Measurements from ENCODE around the gene CREB5. TPM values are rescaled to one million over a fixed set of nuclear protein-coding genes. Genes with fewer than 3 reads are reported as not detected.

CREB5 gene
- total RNA-seq, 2 donors from 2014 or later, result 0.72 TPM; not detected in 1

DNA sequence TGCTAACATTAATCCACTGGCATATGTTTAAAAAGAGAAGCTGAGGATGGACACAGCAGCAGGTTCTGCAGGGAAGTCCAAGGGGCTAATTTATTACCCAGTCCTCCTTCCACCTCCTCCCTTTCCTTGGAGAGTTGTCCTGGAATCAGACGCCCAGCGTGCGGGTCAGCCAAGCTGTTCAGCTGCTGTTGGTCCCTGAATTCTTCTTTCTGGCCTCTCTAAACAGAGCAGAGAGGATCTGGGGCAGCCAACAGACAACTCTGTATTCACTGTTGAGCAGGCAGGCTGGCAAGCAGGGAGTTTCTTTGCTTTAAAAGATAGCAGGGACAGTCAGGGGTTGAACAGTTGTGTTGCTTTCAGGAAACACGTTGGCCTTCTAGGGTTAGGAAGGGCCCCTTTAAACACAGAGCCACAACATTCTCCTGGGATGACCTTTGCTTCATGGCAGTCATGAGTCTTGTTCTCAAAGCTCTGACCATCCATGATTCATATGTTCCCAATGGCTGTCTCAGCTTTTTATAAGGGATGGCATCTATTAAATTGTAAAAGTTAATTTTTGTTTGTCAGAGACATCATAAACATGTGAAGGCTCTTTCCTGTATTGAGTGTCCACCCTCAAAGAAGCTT, 217.0 kb downstream of the CREB5 start:
- DNase-seq (ENCODE audit: low spot score in 2 of 2) (no peak), ATAC-seq (no peak)
- Mint-ChIP-seq H3K9me3 (no peaks in the 10 kb centered on the region), H3K27ac (no peak overlapping the region), H3K36me3 (no peaks in the 10 kb centered on the region)

DNA sequence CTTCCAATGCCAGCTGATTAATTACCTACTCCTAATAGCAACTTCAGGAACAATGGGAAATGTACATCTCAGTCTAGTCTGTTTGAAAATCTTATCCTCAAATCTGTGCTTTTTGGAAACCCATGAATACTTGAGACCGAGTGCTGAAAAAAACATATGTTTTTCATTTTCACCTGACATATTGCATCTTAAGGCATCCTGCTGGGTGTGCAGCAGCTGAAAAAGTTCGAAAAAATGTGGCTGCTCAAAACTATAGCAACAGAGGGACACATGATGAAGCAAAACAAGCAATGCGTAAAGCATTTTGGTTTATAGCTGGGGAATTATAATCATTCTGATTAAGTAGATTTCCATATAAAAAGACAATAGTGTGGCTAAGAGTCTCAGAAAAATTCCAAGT, 218.0 kb downstream of the CREB5 start:
- H3K27ac Mint-ChIP-seq, result no peak overlapping the region
- ATAC-seq, result no peak
- DNase-seq (ENCODE audit: low spot score in 2 of 2), result no peak
- H3K9me3 Mint-ChIP-seq, result no peaks in the 10 kb centered on the region
- H3K36me3 Mint-ChIP-seq, result no peaks in the 10 kb centered on the region

DNA sequence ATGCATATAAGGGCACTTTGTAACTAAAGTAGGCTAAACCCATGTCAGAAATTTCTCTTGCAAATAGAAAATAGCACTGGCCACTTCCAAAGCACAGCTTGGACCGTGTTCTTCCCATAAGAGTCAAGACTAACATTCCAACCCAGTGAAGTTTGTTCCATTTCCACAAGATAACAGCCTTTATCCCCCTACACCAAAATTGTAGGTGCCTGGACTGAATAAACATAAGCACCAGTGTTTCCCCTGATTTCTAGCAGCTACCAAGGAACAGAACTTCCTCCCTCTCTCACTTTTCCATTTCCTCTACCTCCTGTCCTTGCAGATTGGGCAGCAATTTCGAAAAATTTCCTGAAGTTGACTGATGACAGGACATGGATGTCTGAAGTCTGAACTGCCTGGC, 219.7 kb downstream of the CREB5 start:
- ATAC-seq (no peak), DNase-seq (ENCODE audit: low spot score in 2 of 2) (no peak)
- no peaks in the 10 kb centered on the region for H3K9me3 Mint-ChIP-seq
- H3K27ac Mint-ChIP-seq, result no peak overlapping the region
- no peaks in the 10 kb centered on the region for H3K36me3 Mint-ChIP-seq

DNA sequence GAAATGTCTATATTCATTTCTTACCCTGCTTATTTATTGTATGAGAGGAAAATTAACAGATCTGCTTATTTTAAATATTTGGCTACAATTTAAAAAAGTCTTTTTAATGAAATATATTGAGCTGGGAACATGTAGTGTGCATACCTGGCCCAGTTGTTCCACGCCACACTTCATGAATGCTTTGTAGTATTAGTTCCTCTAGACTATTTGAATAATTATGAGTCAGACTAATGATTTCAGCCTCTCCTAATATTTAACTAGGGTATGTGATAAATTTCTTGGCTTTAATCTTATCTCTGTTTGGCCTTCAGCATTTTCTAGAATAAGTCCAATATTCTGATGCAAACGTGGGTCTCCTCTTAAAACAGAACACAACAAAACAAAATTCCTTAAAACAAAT, 226.6 kb downstream of the CREB5 start:
- no peaks in the 10 kb centered on the region for H3K36me3 Mint-ChIP-seq
- DNase-seq (ENCODE audit: low spot score in 2 of 2) (no peak), ATAC-seq (no peak)
- no peaks in the 10 kb centered on the region for H3K9me3 Mint-ChIP-seq
- H3K27ac Mint-ChIP-seq, result no peak overlapping the region

DNA sequence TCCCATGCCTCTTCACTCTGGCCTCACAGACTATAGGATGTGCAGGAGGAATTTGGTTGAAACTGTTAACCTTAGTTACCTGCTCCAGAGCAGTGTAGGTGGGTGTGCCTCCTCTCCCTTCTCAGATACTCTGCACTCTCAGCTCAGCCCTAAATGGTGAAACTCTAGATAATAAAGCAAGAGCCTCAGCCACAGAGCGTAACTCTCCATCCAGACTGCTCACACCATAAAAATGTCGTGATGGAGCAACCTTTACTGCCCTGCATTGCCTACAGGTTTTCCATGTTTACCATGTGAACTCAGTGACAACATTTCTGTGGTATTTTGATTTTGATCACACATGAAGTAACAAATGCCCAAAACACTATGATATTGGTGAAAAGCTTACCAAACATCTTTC, 227.7 kb downstream of the CREB5 start:
- Mint-ChIP-seq H3K9me3 (no peaks in the 10 kb centered on the region), H3K36me3 (no peaks in the 10 kb centered on the region), H3K27ac (no peak overlapping the region)
- no peak for DNase-seq (ENCODE audit: low spot score in 2 of 2)
- ATAC-seq, result no peak

DNA sequence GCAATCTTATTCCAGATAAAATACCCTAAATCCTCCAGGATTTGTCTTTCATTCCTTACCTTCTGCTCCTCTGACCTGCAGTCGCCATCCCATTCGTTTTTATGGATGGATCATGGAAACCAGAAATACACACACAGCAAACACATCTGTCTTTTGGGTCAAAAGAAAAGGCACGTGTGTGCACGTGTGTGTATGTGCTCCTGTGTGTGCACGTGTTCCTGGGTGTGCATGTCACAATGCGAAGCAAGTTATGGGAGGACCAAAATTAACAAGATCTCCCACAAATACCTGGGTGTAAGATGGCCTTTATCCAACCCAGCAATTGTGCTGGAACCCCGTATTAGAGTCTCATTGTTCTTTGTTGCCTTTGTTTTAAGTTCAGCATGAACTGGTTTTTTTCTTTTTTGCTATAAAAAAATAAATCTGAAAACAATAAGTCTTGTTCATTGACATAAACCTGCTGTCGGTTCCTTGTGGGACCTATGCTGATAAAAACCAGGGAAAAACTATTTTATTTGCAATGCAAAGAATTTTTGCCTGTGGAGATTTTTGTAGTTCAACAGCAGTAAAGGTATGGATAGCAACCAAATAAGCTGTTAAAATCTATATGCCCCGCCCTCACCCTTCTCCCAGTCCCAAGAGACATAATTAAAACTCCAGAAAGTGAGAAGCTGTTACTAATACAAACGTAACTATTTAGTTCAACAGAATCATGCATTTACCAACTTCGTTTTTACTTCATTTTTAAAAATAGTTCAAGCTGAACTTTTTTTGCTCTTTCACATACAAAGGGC, 229.6 kb downstream of the CREB5 start:
- H3K27ac Mint-ChIP-seq, result no peak overlapping the region
- DNase-seq (ENCODE audit: low spot score in 2 of 2) (no peak), ATAC-seq (no peak)
- H3K9me3 Mint-ChIP-seq, result no peaks in the 10 kb centered on the region
- no peaks in the 10 kb centered on the region for H3K36me3 Mint-ChIP-seq

DNA sequence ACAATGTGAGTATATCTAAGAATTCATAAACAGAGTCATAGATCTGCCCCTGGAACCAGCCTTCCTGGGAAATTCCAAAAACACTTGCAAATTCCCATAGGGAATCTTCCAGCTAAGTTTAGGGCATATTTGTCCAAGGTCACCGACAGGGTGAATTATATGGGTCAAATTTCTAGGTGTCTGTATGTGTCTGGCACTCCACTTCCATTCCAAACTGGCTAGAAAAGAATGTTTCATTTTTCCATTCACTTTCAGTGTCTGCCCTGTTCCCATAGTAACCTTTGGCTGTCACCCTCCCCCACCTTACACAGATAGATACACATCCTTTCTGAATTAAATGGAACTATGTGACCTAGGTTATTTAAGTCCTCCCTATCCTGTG, 230.9 kb downstream of the CREB5 start:
- no peak overlapping the region for H3K27ac Mint-ChIP-seq
- no peak for ATAC-seq

DNA sequence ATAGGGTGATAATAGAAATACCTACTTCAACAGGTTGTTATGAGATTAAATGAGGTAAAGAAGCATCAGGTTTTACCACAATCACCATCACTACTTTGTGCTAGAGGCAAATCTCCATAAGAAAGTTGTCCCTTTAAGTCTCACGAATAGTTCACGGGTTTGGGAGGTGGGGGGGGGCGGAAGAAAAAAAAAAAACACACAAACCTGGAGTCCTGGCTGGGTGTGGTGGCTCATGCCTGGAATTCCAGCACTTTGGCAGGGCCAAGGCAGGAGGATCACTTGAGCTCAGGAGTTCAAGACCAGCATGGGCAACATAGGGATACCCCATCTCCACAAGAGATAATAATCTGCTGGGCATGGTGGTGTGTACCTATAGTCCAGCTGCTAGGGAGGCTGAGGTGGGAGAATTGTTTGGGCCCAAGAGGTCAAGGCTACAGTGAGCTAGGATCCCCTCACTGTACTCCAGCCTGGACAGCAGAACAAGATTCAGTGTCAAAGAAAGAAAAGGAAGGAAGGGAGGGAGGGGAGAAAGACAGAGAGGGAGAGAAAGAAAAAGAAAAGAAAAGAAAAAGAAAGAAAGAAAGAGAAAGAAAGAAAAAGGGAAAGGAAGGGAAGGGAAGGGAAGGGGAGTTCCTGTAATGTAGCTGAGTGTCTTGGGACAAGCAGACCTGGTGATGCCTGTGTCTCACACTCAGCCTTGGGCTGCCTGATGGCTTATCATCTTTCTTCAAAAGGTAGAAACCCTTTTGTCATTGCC, 231.4 kb downstream of the CREB5 start:
- no peak for ATAC-seq
- Mint-ChIP-seq H3K27ac (no peak overlapping the region), H3K36me3 (no peaks in the 10 kb centered on the region), H3K9me3 (no peaks in the 10 kb centered on the region)
- no peak for DNase-seq (ENCODE audit: low spot score in 2 of 2)

More for the DNA sequence above, 230.9 kb downstream of the CREB5 start:
- Mint-ChIP-seq H3K9me3 (no peaks in the 10 kb centered on the region), H3K36me3 (no peaks in the 10 kb centered on the region)
- DNase-seq (ENCODE audit: low spot score in 2 of 2), result no peak

DNA sequence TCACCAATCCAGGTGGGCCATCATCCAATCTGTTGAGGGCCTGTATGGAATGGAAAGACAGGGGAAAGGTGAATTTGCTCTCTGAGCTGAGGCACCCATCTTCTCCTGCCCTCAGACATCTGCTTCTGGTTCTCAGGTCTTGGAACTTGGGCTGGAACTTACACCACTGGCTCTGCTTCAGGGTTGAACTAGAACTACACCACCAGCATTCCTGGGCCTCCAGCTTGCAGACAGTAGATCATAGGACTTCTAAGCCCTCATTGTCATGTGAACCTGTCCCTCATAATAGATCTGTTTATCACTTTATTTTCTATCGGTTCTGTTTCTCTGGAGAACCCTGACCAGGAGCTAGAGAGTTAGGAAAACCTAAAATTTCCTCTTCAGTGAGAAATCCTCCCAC, 233.5 kb downstream of the CREB5 start:
- Mint-ChIP-seq H3K27ac (no peak overlapping the region), H3K36me3 (no peaks in the 10 kb centered on the region), H3K9me3 (no peaks in the 10 kb centered on the region)
- DNase-seq (ENCODE audit: low spot score in 2 of 2) (no peak), ATAC-seq (no peak)

DNA sequence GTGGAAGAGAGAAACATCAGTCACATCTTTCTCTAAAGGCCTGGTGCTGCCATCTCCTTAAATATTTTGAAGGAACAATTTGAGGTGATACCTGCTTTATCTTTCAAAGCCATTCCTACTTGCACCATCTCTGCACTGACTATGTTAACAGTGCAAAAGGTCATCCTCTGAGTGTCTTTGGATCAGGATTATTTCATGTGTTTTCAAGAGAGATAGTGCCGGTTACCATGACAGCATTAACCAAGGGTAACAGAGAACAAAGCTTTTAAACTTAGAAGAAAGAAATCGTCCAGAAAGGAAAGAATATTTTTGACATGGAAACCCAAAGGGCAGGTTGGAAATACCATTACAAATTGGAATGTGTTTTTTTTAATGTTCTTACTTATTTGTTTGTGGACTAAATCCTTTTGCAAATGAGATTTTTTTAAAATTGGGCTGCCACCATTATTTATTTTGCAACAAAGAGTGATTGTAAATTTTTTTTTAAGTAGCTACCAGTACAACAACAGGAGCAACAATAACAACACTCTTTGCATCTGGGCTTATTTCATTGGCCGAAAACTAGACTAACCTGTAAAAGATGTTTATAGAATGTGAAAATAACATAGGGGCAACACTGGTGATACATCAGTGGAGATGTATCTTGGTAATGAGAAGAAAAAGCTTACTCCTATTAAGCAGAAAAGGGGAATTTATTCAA, 234.2 kb downstream of the CREB5 start:
- no peaks in the 10 kb centered on the region for H3K36me3 Mint-ChIP-seq
- H3K9me3 Mint-ChIP-seq, result no peaks in the 10 kb centered on the region
- no peak for DNase-seq (ENCODE audit: low spot score in 2 of 2)
- no peak overlapping the region for H3K27ac Mint-ChIP-seq
- no peak for ATAC-seq

DNA sequence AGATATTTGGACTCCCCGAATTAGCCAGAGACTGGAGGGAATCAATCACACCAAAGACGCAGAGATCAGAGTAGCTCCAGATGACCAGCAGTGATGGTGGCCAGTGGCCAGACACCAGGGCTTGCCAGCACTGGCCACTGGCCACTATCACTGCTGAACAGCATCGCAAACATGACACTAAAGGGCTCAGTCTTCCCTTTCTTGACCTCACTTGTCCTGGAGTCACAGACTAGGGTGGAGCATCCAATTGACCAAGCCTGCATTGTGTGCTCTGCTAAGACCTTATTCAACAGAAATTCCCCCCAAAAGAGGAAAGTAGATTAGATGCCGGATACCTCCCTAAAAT, 234.7 kb downstream of the CREB5 start:
- H3K9me3 Mint-ChIP-seq, result no peaks in the 10 kb centered on the region
- no peaks in the 10 kb centered on the region for H3K36me3 Mint-ChIP-seq
- H3K27ac Mint-ChIP-seq, result no peak overlapping the region
- no peak for DNase-seq (ENCODE audit: low spot score in 2 of 2)
- ATAC-seq, result no peak

DNA sequence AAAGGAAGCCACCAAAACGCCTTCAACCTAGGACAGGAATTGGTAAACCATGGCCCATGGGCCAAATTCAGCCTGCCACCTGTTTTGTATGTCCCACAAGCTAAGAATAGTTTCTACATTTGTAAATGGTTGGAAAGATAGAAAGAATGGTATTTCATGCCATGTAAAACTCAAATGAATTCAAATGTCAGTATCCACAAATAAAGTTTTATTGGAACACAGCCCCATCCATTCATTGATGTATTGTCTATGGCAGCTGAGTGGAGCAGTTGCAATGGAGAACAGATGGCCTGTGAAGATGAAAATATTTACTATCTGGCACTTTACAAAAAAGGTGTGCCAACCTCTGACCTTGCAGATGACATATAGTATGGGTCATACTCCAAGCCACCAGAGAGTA, 236.9 kb downstream of the CREB5 start:
- DNase-seq (ENCODE audit: low spot score in 2 of 2), result no peak
- ATAC-seq, result no peak
- H3K27ac Mint-ChIP-seq, result no peak overlapping the region
- H3K36me3 Mint-ChIP-seq, result no peaks in the 10 kb centered on the region
- H3K9me3 Mint-ChIP-seq, result no peaks in the 10 kb centered on the region

DNA sequence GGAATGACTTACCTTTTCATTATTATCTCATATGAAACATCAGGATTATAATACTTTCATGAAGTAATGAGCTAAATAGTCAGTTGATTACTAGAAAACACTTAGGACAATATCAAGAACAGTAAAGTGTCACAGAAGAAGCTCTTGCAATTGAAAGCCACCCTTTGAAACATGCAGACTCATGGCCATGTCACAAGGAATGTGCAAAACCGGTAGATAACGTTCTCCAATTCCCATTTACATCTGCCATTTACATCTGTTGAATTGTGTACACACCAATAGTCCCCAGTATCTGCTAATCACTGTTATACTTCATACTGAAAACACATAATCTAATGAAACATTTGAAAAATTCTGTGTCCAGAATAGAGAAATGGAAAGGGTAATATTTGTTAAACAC, 237.5 kb downstream of the CREB5 start:
- H3K36me3 Mint-ChIP-seq, result no peaks in the 10 kb centered on the region
- no peak for DNase-seq (ENCODE audit: low spot score in 2 of 2)
- H3K9me3 Mint-ChIP-seq, result no peaks in the 10 kb centered on the region
- ATAC-seq, result no peak
- no peak overlapping the region for H3K27ac Mint-ChIP-seq

DNA sequence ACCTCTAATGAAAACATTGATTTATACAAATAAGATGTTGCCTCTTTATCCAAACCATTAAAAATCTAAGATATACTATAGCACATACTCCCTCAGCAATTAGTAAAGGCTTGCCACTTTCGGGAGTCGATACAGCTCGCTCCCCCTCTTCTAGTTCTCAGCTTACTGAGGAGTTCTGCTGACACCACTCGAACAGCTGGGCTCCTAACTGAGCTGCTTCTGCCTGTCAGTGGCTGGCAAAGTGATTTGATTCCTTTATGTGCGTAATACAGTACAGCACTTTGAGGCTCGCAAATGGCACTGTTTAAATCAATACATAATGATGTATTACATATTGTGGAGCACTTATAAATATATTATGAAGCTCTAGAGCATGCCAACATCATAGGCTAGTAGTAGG, 241.8 kb downstream of the CREB5 start:
- Mint-ChIP-seq H3K36me3 (no peaks in the 10 kb centered on the region), H3K9me3 (peaks cover 3 to 4% of the 10 kb centered on the region in 2 donors), H3K27ac (no peak overlapping the region)
- DNase-seq (ENCODE audit: low spot score in 2 of 2) (no peak), ATAC-seq (no peak)

DNA sequence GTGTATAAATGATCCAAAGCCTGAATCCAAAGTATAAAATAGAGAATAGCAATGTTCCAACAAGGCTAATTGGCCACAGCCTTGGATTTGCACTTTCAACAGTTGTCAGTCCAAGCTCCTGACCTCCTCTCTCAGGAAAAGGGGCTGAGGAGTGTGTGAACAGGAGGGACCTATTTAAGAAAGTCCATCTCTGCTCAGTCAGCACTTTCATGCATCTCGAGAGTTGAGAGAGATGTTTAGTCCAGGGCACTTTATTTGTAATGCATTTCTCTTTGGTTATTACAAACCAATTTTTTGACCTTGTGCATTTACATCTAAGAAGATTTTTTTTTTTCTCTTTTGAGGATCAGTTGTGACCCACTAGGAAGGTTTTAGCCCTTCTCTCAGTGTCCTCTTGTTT, 244.2 kb downstream of the CREB5 start:
- ATAC-seq, result no peak
- H3K27ac Mint-ChIP-seq, result no peak overlapping the region
- peaks cover 10 to 18% of the 10 kb centered on the region in 2 donors for H3K9me3 Mint-ChIP-seq
- H3K36me3 Mint-ChIP-seq, result peaks cover 5 to 12% of the 10 kb centered on the region in 2 donors
- DNase-seq (ENCODE audit: low spot score in 2 of 2), result no peak

DNA sequence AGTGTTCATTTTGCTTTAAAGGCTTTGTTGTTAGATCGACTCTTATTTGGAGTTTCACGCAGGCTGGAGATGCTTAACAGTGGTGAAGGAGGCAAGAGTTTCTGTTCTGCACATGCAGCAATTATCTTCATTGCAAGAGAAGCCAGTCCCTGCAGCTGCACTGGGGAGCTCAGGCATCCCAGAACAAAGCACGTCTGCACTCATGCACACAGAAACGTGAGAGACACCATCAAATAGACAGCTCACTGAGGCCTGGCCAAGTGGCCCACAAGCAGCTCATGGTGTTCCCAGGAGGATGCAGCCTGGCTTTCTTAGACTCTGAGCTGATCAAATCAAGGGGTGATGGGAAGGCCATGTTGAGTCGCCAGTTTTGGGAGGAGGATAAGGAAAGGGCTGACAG, 246.1 kb downstream of the CREB5 start:
- H3K27ac Mint-ChIP-seq, result no peak overlapping the region
- DNase-seq (ENCODE audit: low spot score in 2 of 2), result no peak
- ATAC-seq, result no peak
- H3K36me3 Mint-ChIP-seq, result peaks cover 10 to 16% of the 10 kb centered on the region in 2 donors
- H3K9me3 Mint-ChIP-seq, result peaks cover 11 to 18% of the 10 kb centered on the region in 2 donors

DNA sequence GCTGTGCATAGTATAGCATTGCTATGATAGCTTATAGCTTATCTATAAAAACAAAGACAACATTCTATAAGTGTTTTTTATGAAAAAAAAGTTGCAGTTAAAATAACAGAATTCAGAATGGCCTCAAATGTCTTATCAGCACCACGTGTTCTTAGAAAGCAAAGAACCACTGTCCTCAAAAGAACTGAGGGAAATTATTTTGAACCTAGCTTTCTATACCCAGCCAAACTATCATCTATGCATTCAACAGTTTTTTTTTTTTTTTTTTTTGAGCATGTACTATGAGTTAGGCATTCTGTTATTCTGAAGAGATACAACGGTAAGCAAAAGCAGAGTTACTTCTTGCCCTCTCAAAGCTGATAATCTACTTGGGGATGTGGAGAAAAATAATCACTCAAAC, 247.8 kb downstream of the CREB5 start:
- Mint-ChIP-seq H3K9me3 (peaks cover 15 to 18% of the 10 kb centered on the region in 2 donors), H3K36me3 (peaks cover 10 to 16% of the 10 kb centered on the region in 2 donors), H3K27ac (no peak overlapping the region)
- DNase-seq (ENCODE audit: low spot score in 2 of 2) (no peak), ATAC-seq (no peak)
